CD14-positive monocyte (primary cell): ENCODE data around the gene ZNF821. TPM values are rescaled to one million over a fixed set of nuclear protein-coding genes. Genes with fewer than 3 reads are reported as not detected.

Source experiments
- DNase-seq, 3 donors: peaks; one replicate each; pipeline ENCODE4 v3.0.0-alpha.2; 2011 to 2022
- H2AFZ ChIP-seq: 2 replicates; pipeline ENCODE4 v1.6.0; 2012; ENCODE audit warnings: mild to moderate bottlenecking, low read depth, low read length, inconsistent platforms; ENCODE audit not compliant: insufficient read depth, poor library complexity, severe bottlenecking
- H3K27ac ChIP-seq, 2 donors: 1 replicate in 1 of 2; 2 replicates in 1 of 2; pipeline ENCODE4 v1.5.1; 2012 to 2013; ENCODE audit warnings: low read length in 2 of 2, control low read depth in 1 of 2, inconsistent platforms in 1 of 2, low read depth in 1 of 2, mild to moderate bottlenecking in 1 of 2
- H3K27me3 ChIP-seq, 2 donors: one replicate each; pipeline versions ENCODE4 v1.6.0 to v1.6.1; 2011 to 2013; ENCODE audit warnings: low read length in 2 of 2; ENCODE audit not compliant: control insufficient read depth in 2 of 2, insufficient read depth in 2 of 2
- H3K36me3 ChIP-seq, 2 donors: replicated peaks in 1 of 2; 1 replicate in 1 of 2; 2 replicates in 1 of 2; pipeline versions ENCODE4 v1.5.1 to v1.6.1; 2012 to 2013; ENCODE audit warnings: low read length in 2 of 2, control low read depth in 1 of 2, inconsistent platforms in 1 of 2, mild to moderate bottlenecking in 1 of 2; ENCODE audit not compliant: insufficient read depth in 2 of 2, control insufficient read depth in 1 of 2
- H3K4me1 ChIP-seq, 2 donors: 1 replicate in 1 of 2; 2 replicates in 1 of 2; pipeline versions ENCODE4 v1.5.1 to v1.6.1; 2012 to 2013; ENCODE audit warnings: low read length in 2 of 2, control low read depth in 1 of 2, inconsistent platforms in 1 of 2, mild to moderate bottlenecking in 1 of 2, moderate library complexity in 1 of 2; ENCODE audit not compliant: insufficient read depth in 2 of 2, control insufficient read depth in 1 of 2
- H3K4me2 ChIP-seq: replicated peaks from 2 replicates; pipeline ENCODE3; 2012; ENCODE audit warnings: low read length, moderate library complexity, mild to moderate bottlenecking; ENCODE audit not compliant: poor library complexity, severe bottlenecking; ENCODE audit errors: extremely low read depth
- H3K4me3 ChIP-seq, 3 experiments: fragments of 200-600 bp in 1 of 3; sonication (generic) in 1 of 3; replicated peaks in 1 of 3; 1 replicate in 2 of 3; 2 replicates in 1 of 3; pipeline ENCODE4 v1.5.1; 2011 to 2013; ENCODE audit warnings: low read length in 3 of 3, mild to moderate bottlenecking in 3 of 3, control low read depth in 2 of 3, low read depth in 2 of 3, inconsistent platforms in 1 of 3, moderate library complexity in 1 of 3
- H3K79me2 ChIP-seq: 2 replicates; pipeline ENCODE4 v1.6.0; 2012; ENCODE audit warnings: mild to moderate bottlenecking, control low read depth, inconsistent platforms, low read length, moderate library complexity; ENCODE audit not compliant: insufficient read depth
- H3K9ac ChIP-seq: 2 replicates; pipeline ENCODE4 v1.6.0; 2017; ENCODE audit warnings: low read length, mild to moderate bottlenecking; ENCODE audit not compliant: insufficient read depth, poor library complexity, severe bottlenecking
- H3K9me3 ChIP-seq, 2 donors: replicated peaks in 1 of 2; 1 replicate in 1 of 2; 2 replicates in 1 of 2; pipeline versions ENCODE4 v1.5.1 to v1.6.1; 2012 to 2013; ENCODE audit warnings: low read length in 2 of 2, control low read depth in 1 of 2; ENCODE audit not compliant: control insufficient read depth in 1 of 2, insufficient read depth in 1 of 2
- H4K20me1 ChIP-seq: 2 replicates; pipeline ENCODE4 v1.6.0; 2012; ENCODE audit warnings: mild to moderate bottlenecking, low read length, control low read depth, moderate library complexity; ENCODE audit not compliant: insufficient read depth
- H3K27ac Mint-ChIP-seq, 7 donors: one replicate each; pipeline ENCODE4 v1.8.0; 2020; ENCODE audit warnings: mild to moderate bottlenecking in 7 of 7, mixed read lengths in 7 of 7, moderate library complexity in 6 of 7, inconsistent platforms in 2 of 7
- H3K27me3 Mint-ChIP-seq, 3 donors: one replicate each; pipeline ENCODE4 v1.8.0; 2021 to 2022; ENCODE audit warnings: low read depth in 3 of 3, mild to moderate bottlenecking in 3 of 3, mixed read lengths in 3 of 3, moderate library complexity in 3 of 3, inconsistent platforms in 1 of 3
- H3K36me3 Mint-ChIP-seq, 2 donors: one replicate each; pipeline ENCODE4 v1.8.0; 2020; ENCODE audit warnings: mixed read lengths in 2 of 2, inconsistent platforms in 1 of 2, mild to moderate bottlenecking in 1 of 2
- H3K4me1 Mint-ChIP-seq: one replicate; pipeline ENCODE4 v1.8.0; 2020; ENCODE audit warnings: mild to moderate bottlenecking, mixed read lengths
- H3K4me3 Mint-ChIP-seq, 2 donors: one replicate each; pipeline ENCODE4 v1.8.0; 2020; ENCODE audit warnings: mild to moderate bottlenecking in 2 of 2, mixed read lengths in 2 of 2, moderate library complexity in 1 of 2
- H3K9me3 Mint-ChIP-seq, 7 donors: one replicate each; pipeline ENCODE4 v1.8.0; 2020 to 2022; ENCODE audit warnings: mixed read lengths in 7 of 7, mild to moderate bottlenecking in 6 of 7, moderate library complexity in 6 of 7, inconsistent platforms in 2 of 7
- WGBS: methylation state at CpG from one replicate; pipeline ENCODE4 v1.1.5; 2013; ENCODE audit warnings: missing lambda C conversion rate; ENCODE audit not compliant: insufficient coverage; 5-methylcytosine and 5-hydroxymethylcytosine counted together
- intact Hi-C, 2 donors: fragments of 100-400 bp; cut with micrococcal nuclease; formaldehyde crosslinking; loops; one replicate each; pipeline versions ENCODE4 v1.15.0 to v1.15.1; 2023
- polyA plus RNA-seq, 3 donors: library from polyadenylated mRNA; depleted of rRNA in 1 of 3; unstranded in 2 of 3; stranded (reverse) in 1 of 3; fragments of 300-500 nt in 2 of 3; fragments of >200 nt in 1 of 3; fragmentation: Illumina TruSeq in 2 of 3; gene quantifications; 1 replicate in 2 of 3; 2 replicates in 1 of 3; pipeline ENCODE4 v1.2.3, GENCODE V29; 2012 to 2021
- TF ChIP-seq, protein P1 (sequence below): fragments of 200-600 bp; IDR thresholded peaks from one replicate; pipeline ENCODE4 v1.8.0; 2022; ENCODE audit warnings: antibody characterized with exemption, mild to moderate bottlenecking

ZNF821 gene
- polyA plus RNA-seq, 3 donors: 3.1 to 5.4 (median 4.9) TPM

- H3K9me3 Mint-ChIP-seq: no peaks in the 10 kb centered on the region
- no peak overlapping the region for H3K27ac Mint-ChIP-seq
- no peaks in the 10 kb centered on the region for H3K27me3 Mint-ChIP-seq
- Histone ChIP-seq H3K79me2 (peaks cover 2% of the 10 kb centered on the region), H3K27me3 (no peaks in the 10 kb centered on the region), H3K4me1 (no peaks in the 10 kb centered on the region), H2AFZ (no peak overlapping the region), H3K4me2 (no peak overlapping the region), H4K20me1 (peaks cover 27% of the 10 kb centered on the region), H3K4me3 (no peak overlapping the region), H3K9me3 (no peaks in the 10 kb centered on the region), H3K36me3 (peaks cover 51 to 93% of the 10 kb centered on the region in 2 donors), H3K27ac (no peak overlapping the region), H3K9ac (no peak overlapping the region)
- H3K36me3 Mint-ChIP-seq: peaks cover 52 to 68% of the 10 kb centered on the region in 2 donors
- whole genome bisulfite sequencing: 97% methylated on average over 29 of the region's 32 CpGs
- intact Hi-C loops: no loop called here
- H3K4me3 Mint-ChIP-seq: no peak overlapping the region
- peaks cover 4% of the 10 kb centered on the region for H3K4me1 Mint-ChIP-seq
- DNase-seq: no peak
- TF ChIP-seq, protein P1, sequence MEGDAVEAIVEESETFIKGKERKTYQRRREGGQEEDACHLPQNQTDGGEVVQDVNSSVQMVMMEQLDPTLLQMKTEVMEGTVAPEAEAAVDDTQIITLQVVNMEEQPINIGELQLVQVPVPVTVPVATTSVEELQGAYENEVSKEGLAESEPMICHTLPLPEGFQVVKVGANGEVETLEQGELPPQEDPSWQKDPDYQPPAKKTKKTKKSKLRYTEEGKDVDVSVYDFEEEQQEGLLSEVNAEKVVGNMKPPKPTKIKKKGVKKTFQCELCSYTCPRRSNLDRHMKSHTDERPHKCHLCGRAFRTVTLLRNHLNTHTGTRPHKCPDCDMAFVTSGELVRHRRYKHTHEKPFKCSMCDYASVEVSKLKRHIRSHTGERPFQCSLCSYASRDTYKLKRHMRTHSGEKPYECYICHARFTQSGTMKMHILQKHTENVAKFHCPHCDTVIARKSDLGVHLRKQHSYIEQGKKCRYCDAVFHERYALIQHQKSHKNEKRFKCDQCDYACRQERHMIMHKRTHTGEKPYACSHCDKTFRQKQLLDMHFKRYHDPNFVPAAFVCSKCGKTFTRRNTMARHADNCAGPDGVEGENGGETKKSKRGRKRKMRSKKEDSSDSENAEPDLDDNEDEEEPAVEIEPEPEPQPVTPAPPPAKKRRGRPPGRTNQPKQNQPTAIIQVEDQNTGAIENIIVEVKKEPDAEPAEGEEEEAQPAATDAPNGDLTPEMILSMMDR: no peak
Observed at GRCh38 chr16:71859762-71860521, 24.0 kb downstream of the ZNF821 start.

- Mint-ChIP-seq H3K36me3 (peaks cover 61 to 73% of the 10 kb centered on the region in 2 donors), H3K4me3 (no peak overlapping the region), H3K9me3 (no peaks in the 10 kb centered on the region), H3K27ac (peak overlapping the region in 1 of 7 donors; percentile 51), H3K4me1 (peaks cover 9% of the 10 kb centered on the region), H3K27me3 (no peaks in the 10 kb centered on the region)
- Histone ChIP-seq H2AFZ (no peak overlapping the region), H3K79me2 (peaks cover 20% of the 10 kb centered on the region), H3K4me1 (no peaks in the 10 kb centered on the region), H3K9me3 (no peaks in the 10 kb centered on the region), H3K27ac (no peak overlapping the region), H4K20me1 (peaks cover 63% of the 10 kb centered on the region), H3K4me2 (no peak overlapping the region), H3K4me3 (no peak overlapping the region), H3K27me3 (no peaks in the 10 kb centered on the region), H3K36me3 (peaks cover 60 to 95% of the 10 kb centered on the region in 2 donors), H3K9ac (no peak overlapping the region)
- DNase-seq: no peak
- TF ChIP-seq, protein P1: no peak
- intact Hi-C loops: no loop called here
- WGBS: 96% methylated on average over 3 of the region's 5 CpGs
Observed at GRCh38 chr16:71855937-71856662, 27.9 kb downstream of the ZNF821 start.
